GM21786 (cell line): ENCODE results near the gene ANKFN1.

ENCODE experiments used
- ATAC-seq: cut with Tn5 transposase; IDR thresholded peaks from one replicate; pipeline ENCODE4 v1.9.1; 2021; ENCODE audit not compliant: unreplicated experiment

Gene ANKFN1

DNA sequence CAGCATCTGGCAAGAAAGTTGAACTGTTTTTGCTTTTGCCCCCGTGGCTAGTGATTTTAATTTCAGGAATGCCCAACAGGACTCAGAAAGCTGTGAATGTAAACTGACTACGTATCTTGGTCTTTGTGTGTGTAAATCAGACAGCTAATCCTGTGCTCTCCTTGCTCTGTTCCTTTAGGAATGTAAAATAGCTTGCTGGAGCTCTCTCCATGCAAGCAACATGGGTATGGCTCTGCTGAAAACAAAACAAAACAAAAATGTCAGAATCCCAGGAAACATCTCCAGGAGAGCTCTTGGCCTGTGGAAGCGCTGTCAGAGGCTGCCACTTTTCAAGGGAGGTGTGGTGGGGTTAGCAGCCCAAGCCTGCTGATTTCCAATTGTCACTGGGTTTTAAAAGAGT, 278.5 kb downstream of the ANKFN1 start:
- no peak for ATAC-seq

DNA sequence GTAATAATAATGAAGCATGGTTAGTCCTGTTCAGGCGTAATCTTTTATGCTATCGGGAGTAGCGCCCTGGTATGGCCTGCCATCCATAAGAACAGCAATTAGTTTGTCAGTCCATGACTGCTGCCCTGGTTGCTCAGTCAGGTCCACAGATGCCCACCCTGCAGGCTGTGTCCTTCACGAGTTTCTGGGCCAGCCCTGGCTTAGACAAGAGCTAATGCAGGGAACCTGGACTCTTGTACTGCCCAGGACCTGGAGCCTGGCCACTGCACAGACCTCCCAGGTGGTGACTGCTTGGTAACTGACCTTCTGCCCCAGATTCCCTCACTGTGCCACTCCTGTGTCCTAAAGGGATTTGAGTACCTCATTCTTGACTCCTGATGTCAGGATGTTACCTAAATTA, 279.2 kb downstream of the ANKFN1 start:
- no peak for ATAC-seq

DNA sequence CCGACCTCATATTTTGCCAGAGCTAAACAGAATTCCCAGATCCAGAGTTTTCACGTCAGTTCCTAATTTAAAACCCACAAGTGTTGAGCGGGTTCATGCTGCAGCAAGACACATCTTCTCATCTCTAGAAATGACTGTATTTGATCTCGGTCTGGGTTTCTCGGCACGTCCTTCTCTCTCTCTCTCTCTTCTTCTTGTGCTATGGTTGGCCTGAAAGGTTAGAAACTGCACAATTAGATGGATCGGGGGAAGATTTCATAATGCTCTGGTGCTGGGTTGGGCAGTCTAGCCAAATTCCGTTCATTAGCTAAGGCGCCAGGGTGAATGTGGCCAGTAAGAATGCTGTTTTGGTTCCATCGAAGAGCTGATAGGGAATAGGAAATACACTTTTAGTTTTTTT, 281.3 kb downstream of the ANKFN1 start:
- ATAC-seq: no peak

DNA sequence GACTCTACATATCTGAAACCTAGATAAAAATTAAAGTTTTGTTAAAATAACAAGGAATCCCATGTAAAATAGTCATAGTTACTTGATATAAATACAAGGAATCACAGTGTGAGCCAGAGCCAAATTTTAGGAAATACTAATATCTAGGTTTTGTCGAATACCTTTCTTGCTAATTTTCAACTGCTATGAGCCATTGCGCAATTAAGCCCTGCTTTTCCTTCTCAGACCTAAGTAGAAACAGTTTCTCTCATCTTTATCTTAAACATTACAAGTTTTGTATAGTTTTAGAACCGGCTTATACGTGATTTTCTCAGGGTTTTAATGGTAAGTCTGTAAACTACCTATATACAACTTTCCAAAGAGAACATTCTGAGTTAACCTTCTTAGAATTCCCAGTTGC, 282.9 kb downstream of the ANKFN1 start:
- ATAC-seq: no peak

DNA sequence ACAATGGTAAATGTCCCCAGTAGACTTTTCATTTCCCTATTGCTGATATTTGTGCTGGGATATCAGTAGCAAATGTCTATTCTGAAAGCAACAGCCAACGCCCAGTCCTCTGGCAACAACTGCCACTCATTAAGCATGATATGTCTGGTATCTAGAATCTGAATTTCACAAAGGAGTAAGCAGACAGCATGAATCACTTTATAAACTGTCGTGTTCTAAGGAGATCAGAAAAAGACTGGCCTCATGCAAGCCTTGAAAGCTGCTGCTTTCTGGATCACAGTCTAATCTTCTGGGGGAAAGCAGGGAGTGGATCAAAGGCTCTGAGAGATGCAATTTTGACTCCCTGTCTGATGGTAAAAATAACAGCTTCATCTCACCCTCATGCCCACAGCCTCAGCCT, 287.1 kb downstream of the ANKFN1 start:
- no peak for ATAC-seq

DNA sequence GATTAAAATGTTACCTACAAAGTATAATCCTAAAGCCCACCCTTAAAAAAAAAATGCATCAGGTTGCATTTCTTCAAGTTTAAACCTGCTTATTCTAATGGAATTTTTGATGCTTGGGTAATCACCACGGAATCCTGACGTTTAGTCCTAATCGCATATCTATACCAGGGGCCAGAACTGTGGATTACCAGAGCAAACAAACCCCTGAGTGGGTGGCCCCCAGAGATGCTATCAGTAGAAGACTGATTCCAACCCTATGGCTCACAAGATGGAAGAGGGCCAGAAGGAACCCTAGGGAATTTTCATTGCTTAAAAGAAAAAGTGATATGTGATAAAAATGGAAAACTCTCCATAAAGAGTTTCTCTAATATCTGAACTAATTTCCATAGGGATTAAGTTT, 288.0 kb downstream of the ANKFN1 start:
- no peak for ATAC-seq

DNA sequence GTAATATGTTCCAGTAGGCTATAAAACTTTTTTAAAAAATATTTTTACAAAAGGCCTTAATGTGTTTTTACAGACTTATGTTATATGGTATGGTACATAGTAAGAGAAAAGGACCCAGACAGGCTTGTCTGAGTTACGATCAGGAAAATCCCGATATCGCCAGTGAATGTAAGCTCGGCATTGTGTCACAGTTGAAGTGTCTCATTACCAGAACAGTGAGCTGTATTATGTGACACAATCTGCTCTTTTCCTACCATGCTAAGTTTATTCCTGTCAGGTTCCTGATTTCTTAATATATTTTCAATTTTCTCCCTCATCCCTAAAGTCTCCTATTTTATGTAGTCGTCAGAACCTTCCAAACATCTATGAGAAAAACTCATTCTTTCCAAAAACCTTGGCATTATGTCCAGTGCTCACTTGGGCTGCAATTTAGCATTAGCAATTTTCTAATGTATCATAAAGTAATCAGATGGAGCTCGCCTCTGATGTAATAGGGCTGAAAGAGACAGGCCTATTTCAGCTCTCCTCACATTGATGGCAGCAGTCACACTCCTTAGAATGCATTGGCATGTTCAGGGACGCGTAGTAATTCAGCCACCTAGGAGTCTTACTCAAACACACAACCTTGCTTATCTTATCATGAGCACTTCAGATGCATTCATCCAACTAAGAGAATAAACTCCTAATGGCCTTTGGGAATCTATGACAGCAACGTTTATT, 292.6 kb downstream of the ANKFN1 start:
- no peak for ATAC-seq

DNA sequence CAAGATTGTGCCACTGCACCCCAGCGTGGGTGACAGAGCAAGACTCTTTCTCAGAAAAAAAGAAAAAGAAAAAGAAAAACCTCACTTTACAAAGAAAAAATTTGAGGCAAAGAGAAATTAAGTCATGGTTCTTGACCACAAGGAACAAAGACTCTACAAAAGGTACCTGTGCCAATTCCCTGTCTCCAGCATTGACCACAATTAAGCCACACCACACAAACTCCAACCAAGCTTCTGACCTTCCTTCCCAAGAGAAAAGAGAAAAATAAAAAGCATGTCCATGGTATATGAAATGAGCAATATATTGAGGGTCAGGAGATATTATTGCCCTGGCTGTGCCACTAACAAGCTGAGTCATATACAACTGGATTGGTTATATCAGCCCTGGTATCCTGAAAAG, 293.9 kb downstream of the ANKFN1 start:
- ATAC-seq: no peak

DNA sequence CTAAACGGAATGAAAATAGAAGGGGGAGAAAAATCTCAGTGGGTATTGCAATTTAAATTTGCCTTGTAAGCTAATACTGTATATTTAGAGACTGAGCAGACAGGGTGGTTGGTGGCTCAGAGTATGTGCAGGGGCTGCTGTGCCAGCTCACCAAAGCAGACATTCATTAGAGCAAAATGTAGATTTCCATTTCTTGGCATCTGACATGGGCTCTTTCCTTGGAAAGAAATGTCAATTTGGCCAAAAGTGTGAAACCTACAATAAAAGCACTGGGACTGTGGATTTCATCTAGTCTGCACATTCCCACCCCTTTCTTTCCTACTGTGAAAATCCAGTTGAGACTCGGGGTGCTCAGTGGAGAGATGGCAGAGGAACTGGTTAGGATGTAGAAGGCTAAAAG, 295.1 kb downstream of the ANKFN1 start:
- ATAC-seq: no peak

DNA sequence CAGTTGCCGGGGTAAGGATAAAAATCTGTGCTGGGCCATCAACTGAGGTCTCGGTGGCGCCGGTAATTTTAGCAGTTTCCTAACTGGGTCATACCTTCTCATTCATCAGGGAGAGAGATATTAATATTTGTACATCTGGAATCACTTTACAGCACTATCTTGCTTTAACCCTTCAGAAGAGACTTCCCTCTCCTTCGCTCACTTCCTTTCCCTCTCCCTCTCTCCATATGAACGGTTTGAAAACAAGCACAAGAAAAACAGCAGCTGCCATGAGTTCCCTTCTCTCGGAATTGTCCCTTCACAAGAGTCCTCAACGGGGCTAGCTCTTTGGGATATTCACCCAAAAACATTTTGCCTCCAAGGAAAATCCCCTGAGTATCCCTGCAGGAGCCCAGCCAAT, 295.9 kb downstream of the ANKFN1 start:
- ATAC-seq: no peak

DNA sequence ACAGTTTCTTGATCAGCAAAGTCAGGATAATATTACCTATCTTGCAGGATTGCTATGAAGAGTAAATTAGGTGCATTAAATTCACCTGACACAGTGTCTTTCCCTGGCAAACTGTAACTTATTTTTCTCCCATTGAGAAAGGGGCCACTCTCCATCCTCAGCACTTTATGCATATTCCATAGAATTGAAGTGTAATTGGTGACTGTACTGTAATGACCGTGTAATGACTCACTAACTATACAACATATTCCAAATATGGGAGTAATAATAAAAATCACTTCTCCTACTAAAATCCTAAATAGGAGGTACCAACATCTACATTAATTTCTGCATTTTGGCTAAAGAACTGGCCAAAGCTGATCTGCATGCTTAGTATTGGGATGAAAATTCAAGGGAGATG, 298.4 kb downstream of the ANKFN1 start:
- no peak for ATAC-seq

DNA sequence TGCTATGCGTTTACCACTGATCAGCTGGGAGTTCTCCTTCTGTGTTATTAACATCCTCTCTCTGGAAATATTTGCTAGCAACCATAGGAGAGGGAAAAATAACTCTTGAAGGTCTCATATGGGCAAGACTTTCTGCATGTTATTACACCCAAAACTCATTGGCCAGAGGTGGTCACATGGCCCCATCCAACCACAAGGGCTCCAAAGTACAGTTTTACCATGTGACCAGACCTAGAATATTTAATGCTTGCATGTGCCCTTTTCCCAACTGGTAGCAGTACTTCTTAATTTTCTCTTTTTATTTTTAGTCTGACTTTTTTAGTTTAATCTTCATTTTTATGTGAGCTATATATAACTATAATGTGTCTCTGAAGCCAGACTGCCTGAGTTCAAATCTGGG, 299.2 kb downstream of the ANKFN1 start:
- no peak for ATAC-seq

DNA sequence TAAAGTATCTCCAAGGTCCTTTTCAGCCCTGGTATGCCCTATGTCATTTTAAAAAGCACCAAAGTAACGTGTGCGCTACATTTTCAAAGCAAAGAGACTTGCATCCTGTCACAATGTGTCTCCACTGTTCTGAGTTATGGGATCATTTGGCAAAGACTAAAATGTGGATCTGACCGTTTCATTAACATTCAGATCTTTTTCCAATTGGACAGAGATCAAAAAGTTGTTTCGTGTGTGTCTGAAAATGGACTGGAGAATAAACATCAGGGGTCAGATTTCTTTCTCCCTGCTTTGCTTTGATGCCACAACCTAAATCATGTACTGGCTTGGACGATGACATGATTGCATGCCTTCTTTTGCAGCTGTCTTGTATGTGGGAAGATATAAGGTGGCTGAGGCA, 304.2 kb downstream of the ANKFN1 start:
- no peak for ATAC-seq

DNA sequence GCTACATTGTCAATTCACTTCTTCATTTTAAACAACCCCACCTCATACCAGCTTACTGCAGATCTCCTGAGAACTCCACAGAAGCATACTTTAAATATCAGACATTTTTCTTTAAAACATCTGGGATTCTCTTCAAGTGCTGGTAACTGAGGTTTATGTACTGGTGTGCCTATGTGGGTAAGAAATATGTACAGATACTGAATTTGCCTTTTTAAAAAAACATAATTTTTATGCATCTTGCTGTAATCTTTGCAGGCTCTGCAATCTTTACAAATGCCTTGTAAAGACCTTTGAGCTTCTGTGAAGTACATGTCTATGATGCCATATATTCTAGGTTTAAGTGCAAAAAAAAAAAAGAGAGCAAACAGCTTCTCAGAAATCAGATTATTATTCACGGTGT, 312.6 kb downstream of the ANKFN1 start:
- no peak for ATAC-seq

DNA sequence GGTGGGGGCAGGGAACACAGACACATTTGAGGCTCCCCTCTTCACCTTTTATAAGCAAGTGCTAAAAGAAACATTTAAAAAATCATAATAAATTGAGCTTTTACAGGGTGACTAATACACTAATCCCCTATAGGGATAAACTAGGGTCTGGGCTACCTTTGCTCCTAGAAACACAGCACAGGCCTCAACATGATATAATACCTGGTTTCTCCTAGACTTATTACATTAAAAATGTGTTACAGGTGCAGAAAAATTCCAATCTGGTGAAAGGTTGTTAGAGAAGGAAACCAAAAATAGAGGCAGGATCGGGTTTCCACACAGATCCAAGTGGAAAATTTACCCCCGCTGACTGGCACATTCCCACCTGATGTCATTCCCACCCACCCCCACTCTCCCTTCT, 315.6 kb downstream of the ANKFN1 start:
- ATAC-seq: no peak

DNA sequence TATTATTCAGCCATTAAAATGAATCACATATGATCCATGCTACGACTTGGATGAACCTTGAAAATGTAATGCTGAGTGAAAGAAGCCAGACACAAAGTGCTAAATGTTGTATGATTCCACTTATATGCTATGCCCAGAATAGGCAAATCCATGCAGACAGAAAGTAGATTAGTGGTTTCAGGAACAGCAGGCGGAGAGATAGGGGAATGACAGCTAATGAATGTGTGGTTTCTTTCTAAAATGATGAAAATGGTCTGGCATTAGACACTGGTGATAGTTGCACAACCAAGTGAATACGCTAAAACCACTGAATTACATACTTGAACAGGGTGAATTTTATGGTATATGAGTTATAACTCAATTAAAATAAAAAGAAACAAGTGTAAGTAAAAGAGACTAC, 318.4 kb downstream of the ANKFN1 start:
- ATAC-seq: no peak

DNA sequence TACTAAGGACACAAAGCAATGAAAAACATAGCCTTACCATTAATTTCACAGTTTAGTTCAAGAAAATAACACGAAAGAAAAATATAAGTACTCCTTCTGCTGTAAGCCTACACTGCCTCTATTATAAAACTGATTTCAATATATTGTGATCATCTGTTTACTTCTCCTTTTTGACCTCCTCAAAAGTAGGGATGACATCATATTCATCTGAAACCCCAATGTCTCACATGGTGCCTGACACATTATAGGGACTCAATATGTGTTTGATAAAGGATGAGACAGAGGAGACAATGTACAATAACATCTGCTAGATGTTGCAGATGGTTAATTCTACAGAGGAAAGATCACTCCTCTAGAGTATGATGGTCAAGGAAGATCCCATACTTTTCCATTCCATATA, 321.8 kb downstream of the ANKFN1 start:
- ATAC-seq: no peak

DNA sequence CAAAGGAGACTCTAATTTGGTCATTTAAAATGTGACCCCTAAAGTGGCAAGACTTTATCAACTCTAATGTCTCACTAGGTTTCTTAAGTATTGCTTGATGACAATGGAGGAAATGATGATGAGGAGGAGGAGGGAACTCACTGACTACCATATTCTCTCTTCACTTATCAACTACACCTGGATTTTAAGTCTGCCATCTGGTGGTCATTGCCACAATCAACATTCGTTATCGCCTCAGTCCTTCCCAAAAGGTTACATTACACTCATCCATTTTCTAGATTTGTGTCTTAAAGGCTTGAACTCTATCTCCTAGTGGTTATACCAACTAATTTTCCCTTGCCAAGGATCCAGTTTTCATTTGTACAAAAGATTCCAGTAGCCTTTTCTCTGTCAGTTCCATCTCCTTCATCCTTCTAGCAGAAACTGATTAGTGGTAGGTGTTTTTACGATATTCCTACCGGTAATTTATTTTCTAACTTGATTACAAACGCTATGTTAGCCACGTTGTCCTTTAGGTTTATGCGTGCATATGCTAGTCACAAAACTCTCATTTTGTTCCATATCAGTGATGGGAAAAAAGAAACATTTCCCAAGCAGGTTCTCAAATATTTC, 325.7 kb downstream of the ANKFN1 start:
- ATAC-seq: no peak

DNA sequence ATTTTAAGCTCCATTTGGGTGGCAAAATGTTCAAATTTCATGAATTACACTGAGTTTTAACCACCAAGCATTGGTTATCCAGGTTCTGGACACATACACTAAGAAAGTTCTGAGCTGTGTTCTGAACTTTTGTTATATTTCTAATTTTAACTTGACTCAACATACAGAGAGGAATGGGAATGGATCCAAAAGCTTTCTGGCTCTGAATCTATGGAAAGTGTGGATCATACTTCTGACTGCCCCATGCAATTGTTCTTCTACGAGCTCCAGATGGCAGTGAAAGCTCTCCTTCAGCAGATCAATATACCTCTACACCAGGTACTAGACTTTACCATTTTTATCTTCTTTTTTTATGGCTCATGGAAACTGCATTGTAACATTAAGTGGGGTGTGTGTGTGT, 327.2 kb downstream of the ANKFN1 start:
- no peak for ATAC-seq

DNA sequence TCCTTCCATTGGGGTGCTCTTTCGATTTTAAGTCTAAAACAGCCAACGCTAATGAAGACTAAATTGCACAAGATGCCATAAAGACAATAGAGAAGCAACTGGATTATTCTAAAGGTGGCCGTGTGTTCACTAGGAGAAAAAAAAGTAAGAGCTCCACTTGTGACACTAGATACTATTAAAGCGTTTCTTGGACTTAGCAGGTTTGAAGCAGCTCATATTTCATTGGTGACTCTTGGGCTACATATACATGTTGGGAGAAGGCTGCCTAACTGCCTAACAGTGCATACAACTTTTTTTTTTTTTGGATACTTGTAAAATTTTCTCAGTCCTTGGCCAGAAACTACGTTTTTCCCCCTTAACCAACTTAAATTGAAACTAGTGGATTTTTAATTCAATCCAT, 328.4 kb downstream of the ANKFN1 start:
- ATAC-seq: no peak

DNA sequence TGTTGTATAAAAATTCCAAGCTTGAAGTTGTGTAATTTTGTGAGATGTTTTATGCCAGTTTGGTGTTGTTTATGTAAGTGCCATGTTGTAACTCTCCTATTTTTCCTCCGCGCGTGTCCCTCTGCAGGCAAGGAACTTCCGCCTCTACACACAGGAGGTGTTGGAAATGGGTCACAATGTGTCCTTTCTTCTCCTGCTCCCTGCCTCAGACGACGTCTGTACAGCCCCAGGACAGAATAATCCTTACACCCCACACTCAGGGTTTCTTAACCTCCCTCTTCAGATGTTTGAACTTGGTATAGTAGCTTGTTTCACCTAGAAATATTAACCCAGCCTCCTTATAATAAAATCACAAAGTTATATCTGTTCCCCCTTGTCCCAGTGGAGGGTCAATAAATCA, 329.0 kb downstream of the ANKFN1 start:
- ATAC-seq: no peak

DNA sequence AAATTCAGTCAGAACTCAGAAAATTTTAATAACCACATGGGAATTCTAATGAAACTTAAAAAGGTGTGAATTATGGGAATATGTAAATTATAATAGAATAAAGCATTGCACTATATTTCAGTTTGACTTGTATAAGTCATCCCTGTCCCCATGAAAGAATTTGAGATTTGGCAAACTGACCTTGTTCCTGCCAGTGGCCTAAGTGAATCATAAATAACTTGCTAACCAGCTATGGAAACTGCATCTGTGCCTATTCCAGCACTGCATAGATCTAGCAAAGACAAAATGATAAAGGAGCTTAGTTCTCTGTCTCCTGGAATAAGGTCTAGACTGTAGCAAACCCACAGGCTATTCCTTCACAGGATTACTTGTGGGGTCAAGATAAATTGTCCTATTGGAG, 333.5 kb downstream of the ANKFN1 start:
- no peak for ATAC-seq

DNA sequence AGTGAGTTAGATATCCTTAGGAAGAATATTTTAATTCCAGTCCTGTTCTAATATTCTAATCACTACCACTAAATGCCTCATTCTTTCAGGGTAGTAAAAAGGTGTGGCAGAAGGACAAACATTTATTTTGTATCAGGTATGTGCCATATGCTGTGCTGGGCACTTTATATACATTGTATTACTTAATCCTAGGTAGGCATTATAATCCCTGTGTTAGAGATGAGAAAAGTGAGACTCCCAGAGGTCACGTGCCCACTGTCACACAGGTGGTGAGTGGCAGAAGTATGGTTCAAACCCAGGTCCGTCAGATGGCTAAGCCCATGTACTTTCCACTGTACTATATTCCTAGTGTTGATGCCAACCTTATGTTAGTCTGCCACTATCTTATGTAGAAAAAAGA, 335.5 kb downstream of the ANKFN1 start:
- ATAC-seq: no peak
